ENCODE measurements around the gene B4GALNT3.
A peak's percentile ranks its signal among the peaks of the same experiment; 100 is the strongest.

Gene B4GALNT3

GRCh38 chr12:541676-542324 lies 82.1 kb downstream of the B4GALNT3 start:
- DNase-seq: peak; percentile 40

GRCh38 chr12:542395-543113 lies 82.8 kb downstream of the B4GALNT3 start:
- DNase-seq: peak; percentile 55

- DNase-seq: no peak
These were observed 83.3 kb downstream of the B4GALNT3 start for GRCh38 chr12:543114-543451.

GRCh38 chr12:544142-544541 lies 84.4 kb downstream of the B4GALNT3 start:
- DNase-seq: peak; percentile 20

- DNase-seq: peak; percentile 26
These were observed 85.3 kb downstream of the B4GALNT3 start for GRCh38 chr12:544941-545635.

GRCh38 chr12:545835-546234 lies 86.1 kb downstream of the B4GALNT3 start:
- no peak for DNase-seq

- peak; percentile 27 for DNase-seq
These were observed 86.7 kb downstream of the B4GALNT3 start for GRCh38 chr12:546265-546919.

- peak; percentile 76 for DNase-seq
These were observed 87.4 kb downstream of the B4GALNT3 start for GRCh38 chr12:546920-547845.

- DNase-seq: peak; percentile 28
These were observed 88.2 kb downstream of the B4GALNT3 start for GRCh38 chr12:547883-548470.

- peak; percentile 23 for DNase-seq
These were observed 89.8 kb downstream of the B4GALNT3 start for GRCh38 chr12:549476-550082.

- peak; percentile 25 for DNase-seq
These were observed 90.9 kb downstream of the B4GALNT3 start for GRCh38 chr12:550473-551260.

GRCh38 chr12:552466-552865 lies 92.7 kb downstream of the B4GALNT3 start:
- no peak for DNase-seq

GRCh38 chr12:553216-554000 lies 93.7 kb downstream of the B4GALNT3 start:
- peak; percentile 17 for DNase-seq

- peak; percentile 7 for DNase-seq
These were observed 94.2 kb downstream of the B4GALNT3 start for GRCh38 chr12:554001-554285.

- DNase-seq: peak; percentile 25
These were observed 96.8 kb downstream of the B4GALNT3 start for GRCh38 chr12:556498-556897.

- DNase-seq: peak; percentile 14
These were observed 98.8 kb downstream of the B4GALNT3 start for GRCh38 chr12:558580-558979.

- peak; percentile 27 for DNase-seq
These were observed 99.6 kb downstream of the B4GALNT3 start for GRCh38 chr12:559208-559905.

GRCh38 chr12:559906-560455 lies 100.2 kb downstream of the B4GALNT3 start:
- DNase-seq: peak; percentile 27

Data from left hindlimb (tissue), 1 donor.